NCI-H82 treated with DMSO at 0.1 percent for 48 hours (cell line): Measurements from ENCODE around the gene FLT4.
"Not testable (repeated sequence)": the region's sequence is repeated elsewhere in the genome, so short reads cannot be mapped to it uniquely, and the experiment has no call there.

Experiments
- DNase-seq: peaks from one replicate; lab custom pipeline; 2025; ENCODE audit not compliant: unreplicated experiment; lab: John Stamatoyannopoulos, UW

FLT4 gene

GRCh38 chr5:180670586-180671359 is 21.4 kb upstream of the FLT4 start:
- DNase-seq = no peak

- DNase-seq = no peak
Measured at GRCh38 chr5:180670157-180670556, 20.8 kb upstream of the FLT4 start.

- DNase-seq = no peak
Measured at GRCh38 chr5:180669661-180670060, 20.3 kb upstream of the FLT4 start.

- no peak for DNase-seq
Measured at GRCh38 chr5:180668835-180669596, 19.6 kb upstream of the FLT4 start.

- DNase-seq = no peak
Measured at GRCh38 chr5:180666812-180667211, 17.4 kb upstream of the FLT4 start.

- DNase-seq = no peak
Measured at GRCh38 chr5:180665682-180666404, 16.4 kb upstream of the FLT4 start.

- no peak for DNase-seq
Measured at GRCh38 chr5:180658774-180659564, 9.6 kb upstream of the FLT4 start.

GRCh38 chr5:180655243-180655642 is 5.8 kb upstream of the FLT4 start:
- not testable (repeated sequence) for DNase-seq

- DNase-seq = no peak
Measured at GRCh38 chr5:180652771-180653170, 3.4 kb upstream of the FLT4 start.

- no peak for DNase-seq
Measured at GRCh38 chr5:180652346-180652745, 2.9 kb upstream of the FLT4 start.

- DNase-seq = no peak
Measured at GRCh38 chr5:180648658-180649296, 623 bp downstream of the FLT4 start.

GRCh38 chr5:180647941-180648500 is 1.4 kb downstream of the FLT4 start:
- no peak for DNase-seq

- DNase-seq = no peak
Measured at GRCh38 chr5:180647465-180647864, 1.9 kb downstream of the FLT4 start.

GRCh38 chr5:180646963-180647305 is 2.5 kb downstream of the FLT4 start:
- no peak for DNase-seq

- no peak for DNase-seq
Measured at GRCh38 chr5:180646289-180646962, 3.0 kb downstream of the FLT4 start.

GRCh38 chr5:180645274-180646204 is 3.9 kb downstream of the FLT4 start:
- no peak for DNase-seq

- DNase-seq = no peak
Measured at GRCh38 chr5:180644825-180645273, 4.6 kb downstream of the FLT4 start.

GRCh38 chr5:180644129-180644824 is 5.1 kb downstream of the FLT4 start:
- no peak for DNase-seq
